GM23338 (cell line): Measurements from ENCODE around the gene MFGE8.

ENCODE experiments used
- CREB1 ChIP-seq: fragments of 250-450 bp; sonication (Bioruptor Pico); IDR thresholded peaks from 2 replicates; pipeline ENCODE4 v1.5.0; 2020; ENCODE audit warnings: low read depth, mild to moderate bottlenecking, moderate library complexity
- EZH2 ChIP-seq: fragments of 200-600 bp; sonication (generic); IDR thresholded peaks from one replicate; pipeline ENCODE4 v1.8.0; 2017; ENCODE audit warnings: antibody characterized with exemption, mild to moderate bottlenecking, low read depth; ENCODE audit not compliant: unreplicated experiment
- EZH2phosphoT487 ChIP-seq: fragments of 200-600 bp; sonication (generic); IDR thresholded peaks from one replicate; pipeline ENCODE4 v1.8.1; 2018; ENCODE audit warnings: antibody characterized with exemption; ENCODE audit not compliant: unreplicated experiment
- JUNB ChIP-seq: IDR thresholded peaks from one replicate; pipeline ENCODE4 v1.6.1; 2016; ENCODE audit warnings: antibody characterized with exemption; ENCODE audit not compliant: unreplicated experiment
- NANOG ChIP-seq: IDR thresholded peaks from 2 replicates; pipeline ENCODE4 v1.6.1; 2016; ENCODE audit warnings: antibody characterized with exemption, borderline replicate concordance
- POLR2AphosphoS5 ChIP-seq: IDR thresholded peaks from 2 replicates; pipeline ENCODE4 v1.6.1; 2016; ENCODE audit warnings: antibody characterized with exemption, low read depth
- STAT1 ChIP-seq: IDR thresholded peaks from one replicate; pipeline ENCODE4 v1.6.1; 2016; ENCODE audit warnings: antibody characterized with exemption; ENCODE audit not compliant: unreplicated experiment
- ZNF114 ChIP-seq: fragments of 250-450 bp; sonication (Bioruptor Pico); IDR thresholded peaks from 2 replicates; pipeline ENCODE4 v1.5.0; 2020; ENCODE audit warnings: mild to moderate bottlenecking, moderate library complexity
- ZNF331 ChIP-seq: fragments of 250-450 bp; sonication (Bioruptor Pico); IDR thresholded peaks from 2 replicates; pipeline ENCODE4 v1.5.0; 2020; ENCODE audit warnings: low read depth, mild to moderate bottlenecking, moderate library complexity
- TF ChIP-seq, protein P1 (sequence below), 2 experiments: fragments of 200-600 bp in 1 of 2; sonication (generic) in 1 of 2; conservative IDR thresholded peaks; 2 replicates each; pipeline versions ENCODE4 v1.5.1 to v1.6.1; 2016 to 2017; ENCODE audit warnings: antibody characterized with exemption in 2 of 2, low read depth in 2 of 2, mild to moderate bottlenecking in 2 of 2, moderate library complexity in 1 of 2
- TF ChIP-seq, protein P2 (sequence below): IDR thresholded peaks from one replicate; pipeline ENCODE4 v1.6.1; 2018; ENCODE audit warnings: antibody characterized with exemption; ENCODE audit not compliant: unreplicated experiment
- TF ChIP-seq, protein P3 (sequence below): IDR thresholded peaks from 2 replicates; pipeline ENCODE4 v1.6.1; 2016; ENCODE audit warnings: antibody characterized with exemption

GRCh38 chr15:88913850-88914169 lies 631 bp upstream of the MFGE8 start:
- TF ChIP-seq, protein P1, sequence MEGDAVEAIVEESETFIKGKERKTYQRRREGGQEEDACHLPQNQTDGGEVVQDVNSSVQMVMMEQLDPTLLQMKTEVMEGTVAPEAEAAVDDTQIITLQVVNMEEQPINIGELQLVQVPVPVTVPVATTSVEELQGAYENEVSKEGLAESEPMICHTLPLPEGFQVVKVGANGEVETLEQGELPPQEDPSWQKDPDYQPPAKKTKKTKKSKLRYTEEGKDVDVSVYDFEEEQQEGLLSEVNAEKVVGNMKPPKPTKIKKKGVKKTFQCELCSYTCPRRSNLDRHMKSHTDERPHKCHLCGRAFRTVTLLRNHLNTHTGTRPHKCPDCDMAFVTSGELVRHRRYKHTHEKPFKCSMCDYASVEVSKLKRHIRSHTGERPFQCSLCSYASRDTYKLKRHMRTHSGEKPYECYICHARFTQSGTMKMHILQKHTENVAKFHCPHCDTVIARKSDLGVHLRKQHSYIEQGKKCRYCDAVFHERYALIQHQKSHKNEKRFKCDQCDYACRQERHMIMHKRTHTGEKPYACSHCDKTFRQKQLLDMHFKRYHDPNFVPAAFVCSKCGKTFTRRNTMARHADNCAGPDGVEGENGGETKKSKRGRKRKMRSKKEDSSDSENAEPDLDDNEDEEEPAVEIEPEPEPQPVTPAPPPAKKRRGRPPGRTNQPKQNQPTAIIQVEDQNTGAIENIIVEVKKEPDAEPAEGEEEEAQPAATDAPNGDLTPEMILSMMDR (conservative IDR thresholded peaks at IDR 0.05; ENCODE audit: low read depth in 2 of 2), result no peak
- TF ChIP-seq, protein P2, sequence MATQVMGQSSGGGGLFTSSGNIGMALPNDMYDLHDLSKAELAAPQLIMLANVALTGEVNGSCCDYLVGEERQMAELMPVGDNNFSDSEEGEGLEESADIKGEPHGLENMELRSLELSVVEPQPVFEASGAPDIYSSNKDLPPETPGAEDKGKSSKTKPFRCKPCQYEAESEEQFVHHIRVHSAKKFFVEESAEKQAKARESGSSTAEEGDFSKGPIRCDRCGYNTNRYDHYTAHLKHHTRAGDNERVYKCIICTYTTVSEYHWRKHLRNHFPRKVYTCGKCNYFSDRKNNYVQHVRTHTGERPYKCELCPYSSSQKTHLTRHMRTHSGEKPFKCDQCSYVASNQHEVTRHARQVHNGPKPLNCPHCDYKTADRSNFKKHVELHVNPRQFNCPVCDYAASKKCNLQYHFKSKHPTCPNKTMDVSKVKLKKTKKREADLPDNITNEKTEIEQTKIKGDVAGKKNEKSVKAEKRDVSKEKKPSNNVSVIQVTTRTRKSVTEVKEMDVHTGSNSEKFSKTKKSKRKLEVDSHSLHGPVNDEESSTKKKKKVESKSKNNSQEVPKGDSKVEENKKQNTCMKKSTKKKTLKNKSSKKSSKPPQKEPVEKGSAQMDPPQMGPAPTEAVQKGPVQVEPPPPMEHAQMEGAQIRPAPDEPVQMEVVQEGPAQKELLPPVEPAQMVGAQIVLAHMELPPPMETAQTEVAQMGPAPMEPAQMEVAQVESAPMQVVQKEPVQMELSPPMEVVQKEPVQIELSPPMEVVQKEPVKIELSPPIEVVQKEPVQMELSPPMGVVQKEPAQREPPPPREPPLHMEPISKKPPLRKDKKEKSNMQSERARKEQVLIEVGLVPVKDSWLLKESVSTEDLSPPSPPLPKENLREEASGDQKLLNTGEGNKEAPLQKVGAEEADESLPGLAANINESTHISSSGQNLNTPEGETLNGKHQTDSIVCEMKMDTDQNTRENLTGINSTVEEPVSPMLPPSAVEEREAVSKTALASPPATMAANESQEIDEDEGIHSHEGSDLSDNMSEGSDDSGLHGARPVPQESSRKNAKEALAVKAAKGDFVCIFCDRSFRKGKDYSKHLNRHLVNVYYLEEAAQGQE, result no peak
- TF ChIP-seq EZH2, result no peak
- TF ChIP-seq POLR2AphosphoS5, result no peak
- TF ChIP-seq CREB1 (CRISPR knock-in tag), result no peak
- no peak for TF ChIP-seq ZNF331 (CRISPR knock-in tag)
- TF ChIP-seq EZH2phosphoT487, result no peak
- no peak for TF ChIP-seq JUNB
- no peak for TF ChIP-seq ZNF114 (CRISPR knock-in tag)
- TF ChIP-seq, protein P3, sequence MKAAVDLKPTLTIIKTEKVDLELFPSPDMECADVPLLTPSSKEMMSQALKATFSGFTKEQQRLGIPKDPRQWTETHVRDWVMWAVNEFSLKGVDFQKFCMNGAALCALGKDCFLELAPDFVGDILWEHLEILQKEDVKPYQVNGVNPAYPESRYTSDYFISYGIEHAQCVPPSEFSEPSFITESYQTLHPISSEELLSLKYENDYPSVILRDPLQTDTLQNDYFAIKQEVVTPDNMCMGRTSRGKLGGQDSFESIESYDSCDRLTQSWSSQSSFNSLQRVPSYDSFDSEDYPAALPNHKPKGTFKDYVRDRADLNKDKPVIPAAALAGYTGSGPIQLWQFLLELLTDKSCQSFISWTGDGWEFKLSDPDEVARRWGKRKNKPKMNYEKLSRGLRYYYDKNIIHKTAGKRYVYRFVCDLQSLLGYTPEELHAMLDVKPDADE, result no peak
- no peak for TF ChIP-seq STAT1
- no peak for TF ChIP-seq NANOG
